HepG2 (cell line): ENCODE data around the gene VPS52. TPM values are rescaled to one million over a fixed set of nuclear protein-coding genes. Genes with fewer than 3 reads are reported as not detected.

ENCODE experiments used
- ATRX ChIP-seq: sonication (generic); formaldehyde crosslinking; IDR thresholded peaks from 2 replicates; pipeline ENCODE4 v1.4.0; 2020; ENCODE audit warnings: missing genetic modification reagents, borderline replicate concordance
- BRD4 ChIP-seq: sonication (generic); formaldehyde crosslinking; IDR thresholded peaks from 2 replicates; pipeline ENCODE4 v1.4.0; 2020; ENCODE audit warnings: missing genetic modification reagents
- CREB1 ChIP-seq, 2 experiments: fragments of 450-650 bp in 1 of 2; IDR thresholded peaks; 2 replicates each; pipeline ENCODE4 v1.6.1; 2016 to 2017; ENCODE audit warnings: control low read depth in 1 of 2, mild to moderate bottlenecking in 1 of 2, missing compliant biosample characterization in 1 of 2, missing genetic modification characterization in 1 of 2
- FOSL2 ChIP-seq: sonication (generic); formaldehyde crosslinking; IDR thresholded peaks from 2 replicates; pipeline ENCODE4 v1.4.0; 2020; ENCODE audit warnings: missing genetic modification reagents
- GATAD2A ChIP-seq: IDR thresholded peaks from 2 replicates; pipeline ENCODE4 v1.6.1; 2016
- KAT8 ChIP-seq: IDR thresholded peaks from 2 replicates; pipeline ENCODE4 v1.6.1; 2016; ENCODE audit warnings: missing genetic modification reagents, missing compliant biosample characterization
- NR2F6 ChIP-seq, 2 experiments: IDR thresholded peaks; 2 replicates each; pipeline ENCODE4 v1.6.1; 2016; ENCODE audit warnings: antibody characterized with exemption in 1 of 2, mild to moderate bottlenecking in 1 of 2
- SP140L ChIP-seq: sonication (generic); formaldehyde crosslinking; IDR thresholded peaks from 2 replicates; pipeline ENCODE4 v1.4.0; 2020; ENCODE audit warnings: missing genetic modification reagents, borderline replicate concordance
- UBTF ChIP-seq: sonication (generic); formaldehyde crosslinking; IDR thresholded peaks from 2 replicates; pipeline ENCODE4 v1.4.0; 2020; ENCODE audit warnings: mild to moderate bottlenecking, missing genetic modification reagents
- ZIK1 ChIP-seq: sonication (generic); formaldehyde crosslinking; IDR thresholded peaks from 2 replicates; pipeline ENCODE4 v1.5.0; 2020; ENCODE audit warnings: mild to moderate bottlenecking, low read depth, missing genetic modification reagents, borderline replicate concordance
- ZNF24 ChIP-seq: fragments of 450-650 bp; IDR thresholded peaks from 2 replicates; pipeline ENCODE4 v1.6.1; 2017; ENCODE audit warnings: antibody characterized with exemption, mild to moderate bottlenecking
- ZNF326 ChIP-seq: sonication (generic); formaldehyde crosslinking; IDR thresholded peaks from 2 replicates; pipeline ENCODE4 v1.4.0; 2020; ENCODE audit warnings: missing genetic modification reagents, borderline replicate concordance
- ZNF782 ChIP-seq: sonication (generic); formaldehyde crosslinking; IDR thresholded peaks from 2 replicates; pipeline ENCODE4 v1.4.0; 2020; ENCODE audit warnings: missing genetic modification reagents, mild to moderate bottlenecking, borderline replicate concordance
- ZNF800 ChIP-seq: sonication (generic); formaldehyde crosslinking; IDR thresholded peaks from 2 replicates; pipeline ENCODE4 v1.4.0; 2020; ENCODE audit warnings: missing genetic modification reagents
- polyA plus RNA-seq, 8 experiments: library from polyadenylated mRNA; depleted of rRNA in 3 of 8; stranded (reverse) in 7 of 8; unstranded in 1 of 8; fragments of >200 nt; fragmentation: Illumina TruSeq in 4 of 8; extraction: Trizol in 4 of 8; gene quantifications; 2 replicates each; pipeline versions ENCODE4 v1.2.1 to v1.2.3, GENCODE V29; 2011 to 2016; ENCODE audit warnings: low read depth in 4 of 8, missing spikeins in 1 of 8, mixed read lengths in 1 of 8; ENCODE audit not compliant: insufficient read depth in 1 of 8
- total RNA-seq, 5 experiments: library from RNA; depleted of rRNA; stranded (reverse); fragments of >200 nt; fragmentation: Illumina TruSeq; extraction: Trizol; gene quantifications; 2 replicates each; pipeline ENCODE4 v1.2.3, GENCODE V29; 2016; ENCODE audit warnings: low read depth in 1 of 5
- TF ChIP-seq, protein P1 (sequence below): sonication (generic); formaldehyde crosslinking; IDR thresholded peaks from 2 replicates; pipeline ENCODE4 v1.4.0; 2020; ENCODE audit warnings: mild to moderate bottlenecking, missing genetic modification reagents
- TF ChIP-seq, protein P2 (sequence below): sonication (generic); formaldehyde crosslinking; IDR thresholded peaks from 2 replicates; pipeline ENCODE4 v1.4.0; 2020; ENCODE audit warnings: missing genetic modification reagents
- TF ChIP-seq, protein P3 (sequence below), 2 experiments: fragments of 450-650 bp in 1 of 2; sonication (generic) in 1 of 2; formaldehyde crosslinking; IDR thresholded peaks; 2 replicates each; pipeline versions ENCODE4 v1.5.0 to v1.8.0; 2020 to 2022; ENCODE audit warnings: mild to moderate bottlenecking in 1 of 2, missing genetic modification reagents in 1 of 2
- TF ChIP-seq, protein P4 (sequence below): sonication (generic); formaldehyde crosslinking; IDR thresholded peaks from 2 replicates; pipeline ENCODE4 v1.4.0; 2020; ENCODE audit warnings: low read depth, mild to moderate bottlenecking, missing genetic modification reagents

The VPS52 gene
- total and polyA plus RNA-seq, 2 of the 13 experiments (the other 11 are each of a cell fraction or from before 2014, with no cell fraction given), result 48.9 to 85.5 TPM

- peak; percentile 23; the same call in 1 of the 2 replicates for TF ChIP-seq UBTF (CRISPR knock-in tag)
- TF ChIP-seq, protein P1, sequence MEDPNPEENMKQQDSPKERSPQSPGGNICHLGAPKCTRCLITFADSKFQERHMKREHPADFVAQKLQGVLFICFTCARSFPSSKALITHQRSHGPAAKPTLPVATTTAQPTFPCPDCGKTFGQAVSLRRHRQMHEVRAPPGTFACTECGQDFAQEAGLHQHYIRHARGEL (CRISPR knock-in tag), result no peak
- TF ChIP-seq ZNF326, result no peak
- no peak for TF ChIP-seq ZNF24
- TF ChIP-seq NR2F6 (IDR thresholded peaks at IDR 0.05), result peak; percentile 61
- peak; percentile 28; the same call in 1 of the 2 replicates for TF ChIP-seq NR2F6 (CRISPR knock-in tag; IDR thresholded peaks at IDR 0.05)
- TF ChIP-seq FOSL2, result peak; percentile 26; the same call in 1 of the 2 replicates
- TF ChIP-seq ZNF782 (CRISPR knock-in tag), result no peak
- TF ChIP-seq KAT8 (CRISPR knock-in tag), result no peak
- TF ChIP-seq, protein P2, sequence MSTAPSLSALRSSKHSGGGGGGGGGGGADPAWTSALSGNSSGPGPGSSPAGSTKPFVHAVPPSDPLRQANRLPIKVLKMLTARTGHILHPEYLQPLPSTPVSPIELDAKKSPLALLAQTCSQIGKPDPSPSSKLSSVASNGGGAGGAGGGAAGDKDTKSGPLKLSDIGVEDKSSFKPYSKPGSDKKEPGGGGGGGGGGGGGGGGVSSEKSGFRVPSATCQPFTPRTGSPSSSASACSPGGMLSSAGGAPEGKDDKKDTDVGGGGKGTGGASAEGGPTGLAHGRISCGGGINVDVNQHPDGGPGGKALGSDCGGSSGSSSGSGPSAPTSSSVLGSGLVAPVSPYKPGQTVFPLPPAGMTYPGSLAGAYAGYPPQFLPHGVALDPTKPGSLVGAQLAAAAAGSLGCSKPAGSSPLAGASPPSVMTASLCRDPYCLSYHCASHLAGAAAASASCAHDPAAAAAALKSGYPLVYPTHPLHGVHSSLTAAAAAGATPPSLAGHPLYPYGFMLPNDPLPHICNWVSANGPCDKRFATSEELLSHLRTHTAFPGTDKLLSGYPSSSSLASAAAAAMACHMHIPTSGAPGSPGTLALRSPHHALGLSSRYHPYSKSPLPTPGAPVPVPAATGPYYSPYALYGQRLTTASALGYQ (CRISPR knock-in tag), result no peak
- peak; percentile 50; the same call in 1 of the 2 replicates for TF ChIP-seq GATAD2A (CRISPR knock-in tag)
- TF ChIP-seq, protein P3, sequence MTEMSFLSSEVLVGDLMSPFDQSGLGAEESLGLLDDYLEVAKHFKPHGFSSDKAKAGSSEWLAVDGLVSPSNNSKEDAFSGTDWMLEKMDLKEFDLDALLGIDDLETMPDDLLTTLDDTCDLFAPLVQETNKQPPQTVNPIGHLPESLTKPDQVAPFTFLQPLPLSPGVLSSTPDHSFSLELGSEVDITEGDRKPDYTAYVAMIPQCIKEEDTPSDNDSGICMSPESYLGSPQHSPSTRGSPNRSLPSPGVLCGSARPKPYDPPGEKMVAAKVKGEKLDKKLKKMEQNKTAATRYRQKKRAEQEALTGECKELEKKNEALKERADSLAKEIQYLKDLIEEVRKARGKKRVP (CRISPR knock-in tag; IDR thresholded peaks at IDR 0.05), result no peak
- TF ChIP-seq, protein P4, sequence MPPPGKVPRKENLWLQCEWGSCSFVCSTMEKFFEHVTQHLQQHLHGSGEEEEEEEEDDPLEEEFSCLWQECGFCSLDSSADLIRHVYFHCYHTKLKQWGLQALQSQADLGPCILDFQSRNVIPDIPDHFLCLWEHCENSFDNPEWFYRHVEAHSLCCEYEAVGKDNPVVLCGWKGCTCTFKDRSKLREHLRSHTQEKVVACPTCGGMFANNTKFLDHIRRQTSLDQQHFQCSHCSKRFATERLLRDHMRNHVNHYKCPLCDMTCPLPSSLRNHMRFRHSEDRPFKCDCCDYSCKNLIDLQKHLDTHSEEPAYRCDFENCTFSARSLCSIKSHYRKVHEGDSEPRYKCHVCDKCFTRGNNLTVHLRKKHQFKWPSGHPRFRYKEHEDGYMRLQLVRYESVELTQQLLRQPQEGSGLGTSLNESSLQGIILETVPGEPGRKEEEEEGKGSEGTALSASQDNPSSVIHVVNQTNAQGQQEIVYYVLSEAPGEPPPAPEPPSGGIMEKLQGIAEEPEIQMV, result no peak
- TF ChIP-seq ATRX (CRISPR knock-in tag), result no peak
- no peak for TF ChIP-seq ZIK1 (CRISPR knock-in tag)
- no peak for TF ChIP-seq SP140L (CRISPR knock-in tag)
- no peak for TF ChIP-seq CREB1 (IDR thresholded peaks at IDR 0.05)
- TF ChIP-seq CREB1 (CRISPR knock-in tag; IDR thresholded peaks at IDR 0.05), result no peak
- no peak for TF ChIP-seq ZNF800 (CRISPR knock-in tag)
- TF ChIP-seq BRD4, result 0 out of 2 replicates have a peak, but pooled peaks have one; percentile 25
Measured at GRCh38 chr6:33279971-33280511, 8.4 kb upstream of the VPS52 start (continued).
